Skeletal muscle satellite cell (primary cell): ENCODE measurements around the gene SELPLG.

ENCODE experiments used
- H3K27me3 ChIP-seq: 2 replicates; pipeline ENCODE4 v1.7.0; 2013; ENCODE audit warnings: low read length; ENCODE audit not compliant: control insufficient read depth, insufficient read depth
- H3K36me3 ChIP-seq: 2 replicates; pipeline ENCODE4 v1.7.0; 2013; ENCODE audit warnings: mild to moderate bottlenecking, control low read depth, low read length; ENCODE audit not compliant: insufficient read depth
- H3K4me1 ChIP-seq: 2 replicates; pipeline ENCODE4 v1.7.0; 2013; ENCODE audit warnings: low read length; ENCODE audit not compliant: control insufficient read depth, insufficient read depth
- H3K4me2 ChIP-seq: 2 replicates; pipeline ENCODE4 v1.7.0; 2013; ENCODE audit warnings: mild to moderate bottlenecking, low read length
- H3K4me3 ChIP-seq: 2 replicates; pipeline ENCODE4 v1.7.0; 2013; ENCODE audit warnings: low read length
- H3K9ac ChIP-seq: 2 replicates; pipeline ENCODE4 v1.7.0; 2013; ENCODE audit warnings: mild to moderate bottlenecking, low read depth, low read length, moderate library complexity
- H3K9me3 ChIP-seq: replicated peaks from 2 replicates; pipeline ENCODE4 v1.7.0; 2013; ENCODE audit warnings: mild to moderate bottlenecking, control low read depth, low read length

The SELPLG gene

DNA sequence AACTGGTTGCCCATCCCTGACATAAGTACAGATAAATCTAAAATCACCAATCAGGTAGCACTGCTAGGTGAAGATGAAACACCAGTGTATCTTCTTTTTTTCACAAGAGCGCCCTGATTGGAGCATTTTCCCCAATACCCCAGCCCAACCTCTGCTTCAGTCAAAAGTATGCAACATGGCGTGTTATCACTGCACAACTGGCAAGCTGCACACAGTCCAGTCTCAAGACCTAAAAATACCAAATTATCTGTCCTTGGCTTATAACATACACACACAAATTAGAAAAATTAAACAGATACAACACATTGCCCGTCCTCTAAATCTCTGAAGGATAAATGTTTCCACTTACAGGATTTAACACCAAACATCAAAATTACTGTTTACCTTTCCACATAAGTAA, 20.2 kb upstream of the SELPLG start:
- H3K4me2 ChIP-seq: no peak overlapping the region
- no peaks in the 10 kb centered on the region for H3K9me3 ChIP-seq
- no peak overlapping the region for H3K4me3 ChIP-seq
- peaks cover 62% of the 10 kb centered on the region for H3K36me3 ChIP-seq
- H3K4me1 ChIP-seq: peaks cover 37% of the 10 kb centered on the region
- no peak overlapping the region for H3K9ac ChIP-seq
- no peaks in the 10 kb centered on the region for H3K27me3 ChIP-seq

DNA sequence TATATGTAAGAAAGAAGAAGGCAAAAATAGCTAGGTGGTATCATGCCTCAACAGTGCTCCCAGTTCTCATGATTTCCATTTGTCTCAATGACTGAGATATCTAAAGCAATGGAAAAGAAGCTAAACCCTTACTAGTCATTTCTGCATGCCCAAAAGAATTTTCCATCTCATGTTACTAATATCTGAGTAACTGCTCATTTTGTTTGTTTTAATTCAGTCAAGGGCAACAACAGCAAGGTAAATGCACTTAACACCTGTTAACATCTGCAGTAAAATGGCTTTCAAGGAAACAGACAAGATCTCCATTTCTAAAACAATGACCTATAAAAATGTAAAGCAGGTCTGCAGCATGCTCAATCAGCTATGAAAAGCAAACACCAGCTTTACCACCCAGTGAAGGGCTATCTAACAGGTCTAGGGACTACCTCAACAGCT, 19.4 kb upstream of the SELPLG start:
- no peak overlapping the region for H3K4me3 ChIP-seq
- H3K9me3 ChIP-seq: no peaks in the 10 kb centered on the region
- H3K4me2 ChIP-seq: no peak overlapping the region
- H3K27me3 ChIP-seq: no peaks in the 10 kb centered on the region
- no peak overlapping the region for H3K9ac ChIP-seq
- H3K36me3 ChIP-seq: peaks cover 62% of the 10 kb centered on the region
- H3K4me1 ChIP-seq: peaks cover 45% of the 10 kb centered on the region

- Histone ChIP-seq H3K4me3 (no peak overlapping the region), H3K9me3 (no peaks in the 10 kb centered on the region), H3K4me2 (peak overlapping the region; percentile 33), H3K9ac (peak overlapping the region; percentile 24), H3K36me3 (peaks cover 81% of the 10 kb centered on the region), H3K4me1 (peaks cover 75% of the 10 kb centered on the region), H3K27me3 (no peaks in the 10 kb centered on the region)
Observed at GRCh38 chr12:108650083-108650482, 16.4 kb upstream of the SELPLG start.

- Histone ChIP-seq H3K36me3 (peaks cover 84% of the 10 kb centered on the region), H3K4me2 (peak overlapping the region; percentile 33), H3K9me3 (no peaks in the 10 kb centered on the region), H3K4me3 (no peak overlapping the region), H3K4me1 (peaks cover 79% of the 10 kb centered on the region), H3K9ac (peak overlapping the region; percentile 68), H3K27me3 (no peaks in the 10 kb centered on the region)
Observed at GRCh38 chr12:108649669-108650068, 16.0 kb upstream of the SELPLG start.

- H3K4me1 ChIP-seq: peaks cover 85% of the 10 kb centered on the region
- peak overlapping the region; percentile 68 for H3K9ac ChIP-seq
- H3K27me3 ChIP-seq: no peaks in the 10 kb centered on the region
- no peak overlapping the region for H3K4me3 ChIP-seq
- peak overlapping the region; percentile 33 for H3K4me2 ChIP-seq
- peaks cover 86% of the 10 kb centered on the region for H3K36me3 ChIP-seq
- no peaks in the 10 kb centered on the region for H3K9me3 ChIP-seq
Observed at GRCh38 chr12:108649126-108649525, 15.4 kb upstream of the SELPLG start.

DNA sequence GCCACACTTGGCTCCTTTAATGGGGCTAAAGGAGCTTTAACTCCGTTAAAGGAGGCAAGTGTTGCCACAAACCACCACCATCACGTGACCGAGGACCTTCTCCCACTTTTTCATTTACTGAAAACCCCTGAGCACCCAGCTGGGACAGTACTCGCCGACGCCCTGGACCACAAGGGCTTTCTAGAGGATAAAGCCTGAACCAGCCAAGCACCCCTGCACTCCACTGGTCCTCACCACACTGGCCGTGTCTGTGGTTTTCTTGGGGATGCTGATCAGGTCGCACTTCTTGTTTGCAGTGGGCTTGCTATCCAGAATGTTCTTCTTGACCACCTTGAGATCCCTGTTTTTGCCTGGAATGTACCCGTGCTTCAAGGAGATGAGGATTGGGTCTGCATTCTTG, 14.7 kb upstream of the SELPLG start:
- H3K36me3 ChIP-seq: peaks cover 79% of the 10 kb centered on the region
- H3K27me3 ChIP-seq: no peaks in the 10 kb centered on the region
- H3K4me1 ChIP-seq: peaks cover 91% of the 10 kb centered on the region
- H3K4me3 ChIP-seq: no peak overlapping the region
- no peaks in the 10 kb centered on the region for H3K9me3 ChIP-seq
- peak overlapping the region; percentile 33 for H3K4me2 ChIP-seq
- H3K9ac ChIP-seq: peak overlapping the region; percentile 68

DNA sequence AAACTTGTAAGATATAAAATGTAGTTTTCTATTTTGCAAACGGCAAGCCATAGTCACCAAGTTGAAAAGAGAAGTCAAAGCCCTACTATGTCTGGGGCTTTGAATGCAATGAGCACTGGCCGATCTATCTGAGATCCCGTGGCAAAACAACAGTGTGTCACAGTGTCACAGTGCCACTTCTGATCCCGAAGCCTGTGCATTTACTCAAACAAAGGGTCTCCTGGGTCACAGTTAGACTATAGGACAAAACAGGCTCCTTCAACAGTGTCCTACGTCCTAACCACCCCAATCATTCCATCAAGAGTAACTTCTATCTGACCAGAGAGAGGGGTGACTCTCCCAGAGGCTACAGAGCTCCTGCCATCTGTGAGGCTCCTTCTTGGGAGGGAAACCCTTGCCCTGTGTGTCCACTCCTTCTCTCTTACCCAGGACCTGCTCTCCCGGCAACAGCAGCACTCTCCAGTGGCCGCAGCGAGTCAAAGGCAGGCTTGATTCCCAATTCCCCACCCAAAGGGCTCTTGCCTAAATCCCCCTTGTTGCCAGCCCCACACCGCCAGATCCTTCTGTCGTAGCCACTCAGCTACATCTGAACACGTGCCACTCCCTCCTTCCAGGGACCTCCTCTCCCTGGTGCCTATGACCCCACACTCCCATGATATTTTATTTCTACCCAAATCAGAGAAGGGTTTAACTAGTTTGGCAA, 14.0 kb upstream of the SELPLG start:
- H3K4me3 ChIP-seq: no peak overlapping the region
- H3K27me3 ChIP-seq: no peaks in the 10 kb centered on the region
- H3K4me2 ChIP-seq: no peak overlapping the region
- H3K36me3 ChIP-seq: peaks cover 75% of the 10 kb centered on the region
- peaks cover 91% of the 10 kb centered on the region for H3K4me1 ChIP-seq
- H3K9me3 ChIP-seq: no peaks in the 10 kb centered on the region
- peak overlapping the region; percentile 68 for H3K9ac ChIP-seq

- Histone ChIP-seq H3K9ac (peak overlapping the region; percentile 68), H3K36me3 (peaks cover 74% of the 10 kb centered on the region), H3K27me3 (no peaks in the 10 kb centered on the region), H3K4me1 (peaks cover 93% of the 10 kb centered on the region), H3K9me3 (no peaks in the 10 kb centered on the region), H3K4me3 (no peak overlapping the region), H3K4me2 (no peak overlapping the region)
Observed at GRCh38 chr12:108646600-108647579, 13.2 kb upstream of the SELPLG start.

- Histone ChIP-seq H3K9me3 (no peaks in the 10 kb centered on the region), H3K4me1 (peaks cover 97% of the 10 kb centered on the region), H3K9ac (peak overlapping the region; percentile 17), H3K27me3 (no peaks in the 10 kb centered on the region), H3K4me3 (no peak overlapping the region), H3K4me2 (no peak overlapping the region), H3K36me3 (peaks cover 76% of the 10 kb centered on the region)
Observed at GRCh38 chr12:108645686-108646599, 12.2 kb upstream of the SELPLG start.

- H3K4me1 ChIP-seq: peaks cover 90% of the 10 kb centered on the region
- H3K4me3 ChIP-seq: no peak overlapping the region
- no peaks in the 10 kb centered on the region for H3K27me3 ChIP-seq
- H3K4me2 ChIP-seq: peak overlapping the region; percentile 51
- H3K36me3 ChIP-seq: peaks cover 76% of the 10 kb centered on the region
- peak overlapping the region; percentile 32 for H3K9ac ChIP-seq
- H3K9me3 ChIP-seq: no peaks in the 10 kb centered on the region
Observed at GRCh38 chr12:108644811-108645120, 11.1 kb upstream of the SELPLG start.
